ENCODE measurements around the gene LRRC10B.

LRRC10B gene

DNA sequence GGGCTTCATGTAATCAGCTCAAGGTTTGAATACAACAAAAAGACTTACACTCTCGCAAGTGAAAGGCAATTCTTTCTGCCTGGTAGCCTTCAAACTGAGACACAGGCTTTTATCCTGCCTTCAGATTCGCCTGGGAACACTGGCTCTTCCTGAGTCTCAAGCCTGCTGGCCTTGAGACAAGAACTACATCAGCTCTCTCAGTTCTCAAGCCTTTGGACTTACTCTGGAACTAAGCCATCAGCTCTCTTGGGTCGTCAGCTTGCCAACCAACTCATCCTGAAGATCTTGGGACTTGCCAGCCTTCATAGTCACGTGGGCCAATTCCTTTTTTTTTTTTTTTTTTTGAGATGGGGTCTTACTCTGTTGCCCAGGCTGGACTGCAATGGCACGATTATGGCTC is 35.7 kb upstream of the LRRC10B start:
- TF ChIP-seq, protein P1, sequence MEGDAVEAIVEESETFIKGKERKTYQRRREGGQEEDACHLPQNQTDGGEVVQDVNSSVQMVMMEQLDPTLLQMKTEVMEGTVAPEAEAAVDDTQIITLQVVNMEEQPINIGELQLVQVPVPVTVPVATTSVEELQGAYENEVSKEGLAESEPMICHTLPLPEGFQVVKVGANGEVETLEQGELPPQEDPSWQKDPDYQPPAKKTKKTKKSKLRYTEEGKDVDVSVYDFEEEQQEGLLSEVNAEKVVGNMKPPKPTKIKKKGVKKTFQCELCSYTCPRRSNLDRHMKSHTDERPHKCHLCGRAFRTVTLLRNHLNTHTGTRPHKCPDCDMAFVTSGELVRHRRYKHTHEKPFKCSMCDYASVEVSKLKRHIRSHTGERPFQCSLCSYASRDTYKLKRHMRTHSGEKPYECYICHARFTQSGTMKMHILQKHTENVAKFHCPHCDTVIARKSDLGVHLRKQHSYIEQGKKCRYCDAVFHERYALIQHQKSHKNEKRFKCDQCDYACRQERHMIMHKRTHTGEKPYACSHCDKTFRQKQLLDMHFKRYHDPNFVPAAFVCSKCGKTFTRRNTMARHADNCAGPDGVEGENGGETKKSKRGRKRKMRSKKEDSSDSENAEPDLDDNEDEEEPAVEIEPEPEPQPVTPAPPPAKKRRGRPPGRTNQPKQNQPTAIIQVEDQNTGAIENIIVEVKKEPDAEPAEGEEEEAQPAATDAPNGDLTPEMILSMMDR (IDR thresholded peaks at IDR 0.05), result no peak
- Histone ChIP-seq H3K4me3 (ENCODE audit: low read depth in 1 of 2, low read length in 1 of 2) (no peak overlapping the region), H3K4me1 (ENCODE audit: control insufficient read depth in 1 of 2, insufficient read depth in 1 of 2, low read depth in 1 of 2, low read length in 1 of 2) (no peaks in the 10 kb centered on the region), H3K36me3 (peaks cover 42% of the 10 kb centered on the region), H3K9me3 (no peaks in the 10 kb centered on the region), H3K27me3 (peaks cover 2% of the 10 kb centered on the region), H3K27ac (no peak overlapping the region)

DNA sequence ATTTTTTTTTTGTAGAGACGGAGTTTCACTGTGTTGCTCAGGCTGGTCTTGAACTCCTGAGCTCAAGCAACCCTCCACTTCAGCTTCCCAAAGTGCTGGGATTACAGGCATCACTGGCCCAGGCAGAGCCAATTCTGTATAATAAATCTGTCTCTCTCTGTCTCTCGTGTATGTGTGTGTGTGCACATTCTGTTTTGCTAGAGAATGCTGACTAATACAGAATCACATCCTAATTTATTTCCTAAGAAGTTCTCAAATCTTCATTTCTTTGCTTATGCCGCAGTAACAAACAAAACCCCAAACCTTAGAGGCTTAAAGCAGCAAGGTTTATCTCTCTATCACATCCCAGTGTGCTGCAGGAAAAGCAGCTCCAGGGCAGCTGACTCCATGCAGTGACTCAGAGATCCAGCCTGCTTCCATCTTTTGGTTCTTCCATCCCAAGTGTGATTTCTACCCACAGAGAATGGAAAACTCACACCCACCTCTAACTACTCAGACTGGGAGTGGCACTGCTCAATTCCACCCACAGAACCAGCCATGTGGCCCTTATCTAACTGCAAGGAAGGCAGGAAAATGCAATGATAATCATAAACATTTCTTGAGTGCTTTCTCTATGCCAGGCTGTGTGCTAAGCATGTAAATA is 35.1 kb upstream of the LRRC10B start:
- H3K27ac ChIP-seq, result no peak overlapping the region
- peaks cover 36% of the 10 kb centered on the region for H3K36me3 ChIP-seq
- no peaks in the 10 kb centered on the region for H3K4me1 ChIP-seq (ENCODE audit: control insufficient read depth in 1 of 2, insufficient read depth in 1 of 2, low read depth in 1 of 2, low read length in 1 of 2)
- H3K4me3 ChIP-seq (ENCODE audit: low read depth in 1 of 2, low read length in 1 of 2), result no peak overlapping the region
- peaks cover 6% of the 10 kb centered on the region for H3K27me3 ChIP-seq
- no peaks in the 10 kb centered on the region for H3K9me3 ChIP-seq
- TF ChIP-seq, protein P1 (IDR thresholded peaks at IDR 0.05), result no peak

DNA sequence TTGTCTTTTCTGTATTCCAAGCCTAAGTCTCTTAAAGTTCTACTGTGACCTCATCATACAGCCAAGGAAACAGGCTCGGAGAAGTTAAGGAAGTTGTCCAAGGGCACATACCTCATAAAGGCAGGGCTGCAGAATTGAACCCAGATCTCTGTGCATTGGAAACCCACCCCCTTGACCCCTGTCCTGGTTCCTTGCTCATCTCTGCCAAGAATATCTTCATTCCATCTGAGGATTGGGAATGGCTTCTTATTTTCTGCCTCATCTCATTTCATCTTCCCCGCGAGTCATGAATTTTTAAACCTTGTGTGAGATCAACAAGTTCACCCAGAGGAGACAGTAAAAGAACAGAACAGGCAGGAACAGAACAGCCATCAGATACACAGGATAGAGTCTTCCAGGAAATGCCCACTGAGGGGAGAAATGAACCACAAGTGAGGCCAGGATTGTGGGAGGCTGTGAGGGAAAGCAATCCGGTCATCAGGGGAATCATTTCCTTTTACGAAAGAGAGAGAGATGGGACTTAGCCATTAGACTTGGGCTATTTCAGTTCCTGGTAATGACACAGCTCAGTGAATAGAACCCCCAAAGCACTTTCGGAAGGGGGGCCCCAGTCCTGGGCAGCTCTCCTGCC is 34.4 kb upstream of the LRRC10B start:
- no peaks in the 10 kb centered on the region for H3K9me3 ChIP-seq
- H3K27ac ChIP-seq, result no peak overlapping the region
- TF ChIP-seq, protein P1 (IDR thresholded peaks at IDR 0.05), result no peak

DNA sequence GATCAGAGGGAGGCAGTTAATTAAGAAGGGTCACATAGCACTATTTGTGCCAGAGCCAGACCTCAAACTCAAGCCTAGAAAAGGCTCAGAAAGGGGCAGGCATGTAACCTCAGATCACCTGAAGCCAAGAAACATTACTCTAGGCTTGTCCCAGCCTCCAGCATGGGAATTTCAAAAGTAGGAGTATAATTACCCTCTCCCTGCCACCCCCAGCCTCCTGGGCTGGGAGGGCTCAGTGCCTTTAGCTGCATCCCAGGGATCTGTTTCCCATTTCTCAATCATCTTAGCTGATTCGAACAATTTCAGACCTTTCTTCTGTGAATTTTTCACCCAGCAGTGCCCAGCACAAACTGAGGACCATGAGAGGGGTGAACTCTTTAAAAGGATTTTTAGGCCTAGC is 33.1 kb upstream of the LRRC10B start:
- H3K4me3 ChIP-seq (ENCODE audit: low read depth in 1 of 2, low read length in 1 of 2), result no peak overlapping the region
- no peaks in the 10 kb centered on the region for H3K9me3 ChIP-seq
- TF ChIP-seq, protein P1 (IDR thresholded peaks at IDR 0.05), result no peak
- H3K27ac ChIP-seq, result no peak overlapping the region
- H3K27me3 ChIP-seq, result peaks cover 6% of the 10 kb centered on the region
- H3K36me3 ChIP-seq, result peaks cover 24% of the 10 kb centered on the region
- H3K4me1 ChIP-seq (ENCODE audit: control insufficient read depth in 1 of 2, insufficient read depth in 1 of 2, low read depth in 1 of 2, low read length in 1 of 2), result no peaks in the 10 kb centered on the region

More for the DNA sequence above, 34.4 kb upstream of the LRRC10B start:
- Histone ChIP-seq H3K4me3 (ENCODE audit: low read depth in 1 of 2, low read length in 1 of 2) (no peak overlapping the region), H3K4me1 (ENCODE audit: control insufficient read depth in 1 of 2, insufficient read depth in 1 of 2, low read depth in 1 of 2, low read length in 1 of 2) (no peaks in the 10 kb centered on the region), H3K36me3 (peaks cover 29% of the 10 kb centered on the region), H3K27me3 (peaks cover 6% of the 10 kb centered on the region)

DNA sequence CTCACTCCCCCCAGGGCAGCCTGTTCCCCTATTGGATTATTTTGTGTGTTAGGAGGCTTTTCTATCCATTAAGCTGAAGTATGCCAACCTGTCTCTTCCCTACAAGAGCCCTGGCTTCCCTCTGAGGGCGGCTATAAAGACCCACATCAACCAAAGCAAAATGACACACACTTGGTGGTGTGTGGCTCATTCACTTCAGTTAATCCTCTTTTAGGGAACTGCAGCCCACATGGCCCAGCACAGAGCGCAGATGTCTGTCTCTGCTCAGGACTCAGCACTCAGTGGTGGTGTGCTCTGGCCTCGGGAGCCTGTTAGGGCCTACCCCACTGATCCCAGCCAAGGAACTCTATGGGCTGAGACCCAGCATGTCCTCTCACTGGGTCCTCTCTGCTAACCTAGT is 32.2 kb upstream of the LRRC10B start:
- H3K4me1 ChIP-seq (ENCODE audit: control insufficient read depth in 1 of 2, insufficient read depth in 1 of 2, low read depth in 1 of 2, low read length in 1 of 2), result no peaks in the 10 kb centered on the region
- no peak overlapping the region for H3K27ac ChIP-seq
- H3K9me3 ChIP-seq, result no peaks in the 10 kb centered on the region
- TF ChIP-seq, protein P1 (IDR thresholded peaks at IDR 0.05), result no peak
- peaks cover 15% of the 10 kb centered on the region for H3K36me3 ChIP-seq
- H3K27me3 ChIP-seq, result peaks cover 6% of the 10 kb centered on the region
- H3K4me3 ChIP-seq (ENCODE audit: low read depth in 1 of 2, low read length in 1 of 2), result no peak overlapping the region
